K562 (cell line): ENCODE data around the gene ADCY4. TPM values are rescaled to one million over a fixed set of nuclear protein-coding genes. Genes with fewer than 3 reads are reported as not detected.

Experiments used
- EGR1 ChIP-seq: fragments of 450-650 bp; conservative IDR thresholded peaks from 2 replicates; pipeline ENCODE4 v1.6.1; 2017; ENCODE audit warnings: mild to moderate bottlenecking
- EP300 ChIP-seq: IDR thresholded peaks from 2 replicates; pipeline ENCODE4 v1.6.1; 2012; ENCODE audit warnings: low read length, improper control_type of control experiment
- GTF2F1 ChIP-seq: IDR thresholded peaks from 2 replicates; pipeline ENCODE4 v1.6.1; 2011; ENCODE audit warnings: low read depth, low read length, improper control_type of control experiment
- MEF2A ChIP-seq: IDR thresholded peaks from 2 replicates; pipeline ENCODE4 v1.6.1; 2011; ENCODE audit warnings: low read depth, mild to moderate bottlenecking, low read length, moderate library complexity; ENCODE audit not compliant: control insufficient read depth
- RAD21 ChIP-seq, 2 experiments: fragments of 250-450 bp in 1 of 2; fragments of 450-650 bp in 1 of 2; sonication (Bioruptor Pico) in 1 of 2; formaldehyde crosslinking in 1 of 2; IDR thresholded peaks in 1 of 2; conservative IDR thresholded peaks in 1 of 2; 2 replicates each; pipeline versions ENCODE4 v1.4.0 to v1.8.0; 2020 to 2022; ENCODE audit warnings: mild to moderate bottlenecking in 2 of 2, moderate library complexity in 1 of 2
- RBFOX2 ChIP-seq: fragments of 200-400 bp; formaldehyde crosslinking; IDR thresholded peaks from 2 replicates; pipeline ENCODE4 v1.6.1; 2017; ENCODE audit warnings: low read depth, mild to moderate bottlenecking, low read length, moderate library complexity
- SMAD3 ChIP-seq: fragments of 450-650 bp; formaldehyde crosslinking; conservative IDR thresholded peaks from 2 replicates; pipeline ENCODE4 v1.4.0; 2020; ENCODE audit warnings: mild to moderate bottlenecking
- SMARCA5 ChIP-seq: fragments of 450-650 bp; IDR thresholded peaks from 2 replicates; pipeline ENCODE4 v1.6.1; 2016
- VEZF1 ChIP-seq: fragments of 200-800 bp; sonication (Bioruptor generic); IDR thresholded peaks from 2 replicates; pipeline ENCODE4 v1.6.1; 2017; ENCODE audit warnings: missing genetic modification characterization, missing compliant biosample characterization
- ZNF165 ChIP-seq: fragments of 250-450 bp; sonication (Bioruptor Pico); IDR thresholded peaks from 2 replicates; pipeline ENCODE4 v1.4.0; 2020; ENCODE audit warnings: borderline replicate concordance
- ZNF41 ChIP-seq: fragments of 250-450 bp; sonication (Bioruptor Pico); conservative IDR thresholded peaks from 2 replicates; pipeline ENCODE4 v1.4.0; 2020; ENCODE audit warnings: mild to moderate bottlenecking
- ZNF780A ChIP-seq: fragments of 250-450 bp; sonication (Bioruptor Pico); IDR thresholded peaks from 2 replicates; pipeline ENCODE4 v1.5.0; 2021; ENCODE audit warnings: mild to moderate bottlenecking
- polyA plus RNA-seq, 8 experiments: library from polyadenylated mRNA; depleted of rRNA in 4 of 8; stranded (reverse) in 5 of 8; unstranded in 3 of 8; fragments of >200 nt; fragmentation: Nextera tagmentation in 2 of 8; fragmentation: Illumina TruSeq in 1 of 8; extraction: Ambion mirVana in 2 of 8; extraction: Trizol in 1 of 8; gene quantifications; 2 replicates each; pipeline versions ENCODE4 v1.2.1 to v1.2.3, GENCODE V29; 2011 to 2014; ENCODE audit warnings: inconsistent platforms in 1 of 8, missing spikeins in 1 of 8
- total RNA-seq, 7 experiments: library from RNA; depleted of rRNA in 6 of 7; stranded (reverse); fragments of >200 nt in 6 of 7; fragmentation: Illumina TruSeq in 2 of 7; extraction: Trizol in 2 of 7; gene quantifications; 2 replicates each; pipeline versions ENCODE4 v1.2.1 to v1.2.3, GENCODE V29; 2011 to 2021; ENCODE audit warnings: low replicate concordance in 1 of 7
- TF ChIP-seq, protein P1 (sequence below): sonication (generic); formaldehyde crosslinking; IDR thresholded peaks from 2 replicates; pipeline ENCODE4 v1.8.0; 2023; ENCODE audit warnings: mild to moderate bottlenecking, missing genetic modification reagents
- TF ChIP-seq, protein P2 (sequence below), 3 experiments: IDR thresholded peaks in 2 of 3; conservative IDR thresholded peaks in 1 of 3; 2 replicates each; pipeline ENCODE4 v1.5.1; 2011 to 2012; ENCODE audit warnings: low read length in 3 of 3, mild to moderate bottlenecking in 3 of 3, control low read depth in 2 of 3, improper control_type of control experiment in 1 of 3, inconsistent platforms in 1 of 3, low read depth in 1 of 3, mixed read lengths in 1 of 3, moderate library complexity in 1 of 3; ENCODE audit not compliant: insufficient read depth in 2 of 3

The ADCY4 gene
- total and polyA plus RNA-seq, 9 of the 15 experiments (the other 6 are each of a cell fraction or from before 2014, with no cell fraction given), result 0.04 to 0.31 (median 0.15) TPM; not detected in 2

DNA sequence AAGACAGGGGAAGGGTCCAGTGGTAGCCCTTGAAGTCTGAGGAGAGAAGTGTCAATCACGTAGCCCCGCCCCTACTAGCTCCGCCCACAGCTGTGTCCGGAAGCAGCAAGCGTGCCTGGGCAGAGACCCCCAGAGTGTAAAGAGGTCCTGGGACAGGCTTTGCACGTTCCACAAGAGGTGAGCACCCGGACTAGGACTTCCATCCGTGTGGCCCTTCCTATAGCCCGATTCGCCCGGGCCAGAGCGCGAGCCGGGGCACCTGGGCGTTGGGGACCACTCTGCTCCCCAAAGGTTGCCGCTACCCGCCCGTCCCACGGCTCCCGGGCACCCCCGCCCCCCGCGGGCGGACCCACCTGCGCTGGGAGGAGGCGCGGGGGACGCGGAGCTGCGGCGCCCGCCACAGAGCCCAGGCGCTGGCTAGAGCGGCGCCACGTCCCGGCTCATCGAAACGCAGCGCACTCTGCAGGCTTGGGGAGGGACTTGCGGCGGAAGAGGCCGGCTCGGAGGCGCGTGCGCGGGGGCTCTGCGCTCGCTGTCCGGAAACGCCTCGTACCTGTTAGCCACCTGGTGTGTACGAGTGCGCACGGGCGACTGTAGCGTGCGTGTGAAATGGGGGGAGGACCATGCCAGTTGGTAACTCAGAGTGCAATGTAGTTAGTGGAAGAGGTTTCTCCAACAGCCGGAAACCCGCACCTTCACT lies 63.6 kb downstream of the ADCY4 start, which contains the start of gene RABGGTA (continued):
- TF ChIP-seq VEZF1 (CRISPR knock-in tag) (peak; percentile 89), EGR1 (0 out of 2 replicates have a peak, but pooled peaks have one; percentile 26), MEF2A (no peak), GTF2F1 (peak; percentile 51; the same call in 1 of the 2 replicates), ZNF780A (CRISPR knock-in tag) (no peak), SMARCA5 (no peak), EP300 (0 out of 2 replicates have a peak, but pooled peaks have one; percentile 16), ZNF41 (CRISPR knock-in tag) (no peak), RBFOX2 (peak; percentile 91), ZNF165 (CRISPR knock-in tag) (no peak), SMAD3 (no peak), RAD21 (CRISPR knock-in tag; conservative IDR thresholded peaks at IDR 0.05 in 1 of 2, IDR thresholded peaks at IDR 0.05 in 1 of 2) (0 out of 4 replicates have a peak, but pooled peaks of 1 of the 2 experiments have one; percentile 14)
- TF ChIP-seq, protein P1, sequence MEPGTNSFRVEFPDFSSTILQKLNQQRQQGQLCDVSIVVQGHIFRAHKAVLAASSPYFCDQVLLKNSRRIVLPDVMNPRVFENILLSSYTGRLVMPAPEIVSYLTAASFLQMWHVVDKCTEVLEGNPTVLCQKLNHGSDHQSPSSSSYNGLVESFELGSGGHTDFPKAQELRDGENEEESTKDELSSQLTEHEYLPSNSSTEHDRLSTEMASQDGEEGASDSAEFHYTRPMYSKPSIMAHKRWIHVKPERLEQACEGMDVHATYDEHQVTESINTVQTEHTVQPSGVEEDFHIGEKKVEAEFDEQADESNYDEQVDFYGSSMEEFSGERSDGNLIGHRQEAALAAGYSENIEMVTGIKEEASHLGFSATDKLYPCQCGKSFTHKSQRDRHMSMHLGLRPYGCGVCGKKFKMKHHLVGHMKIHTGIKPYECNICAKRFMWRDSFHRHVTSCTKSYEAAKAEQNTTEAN (CRISPR knock-in tag), result no peak
- TF ChIP-seq, protein P2, sequence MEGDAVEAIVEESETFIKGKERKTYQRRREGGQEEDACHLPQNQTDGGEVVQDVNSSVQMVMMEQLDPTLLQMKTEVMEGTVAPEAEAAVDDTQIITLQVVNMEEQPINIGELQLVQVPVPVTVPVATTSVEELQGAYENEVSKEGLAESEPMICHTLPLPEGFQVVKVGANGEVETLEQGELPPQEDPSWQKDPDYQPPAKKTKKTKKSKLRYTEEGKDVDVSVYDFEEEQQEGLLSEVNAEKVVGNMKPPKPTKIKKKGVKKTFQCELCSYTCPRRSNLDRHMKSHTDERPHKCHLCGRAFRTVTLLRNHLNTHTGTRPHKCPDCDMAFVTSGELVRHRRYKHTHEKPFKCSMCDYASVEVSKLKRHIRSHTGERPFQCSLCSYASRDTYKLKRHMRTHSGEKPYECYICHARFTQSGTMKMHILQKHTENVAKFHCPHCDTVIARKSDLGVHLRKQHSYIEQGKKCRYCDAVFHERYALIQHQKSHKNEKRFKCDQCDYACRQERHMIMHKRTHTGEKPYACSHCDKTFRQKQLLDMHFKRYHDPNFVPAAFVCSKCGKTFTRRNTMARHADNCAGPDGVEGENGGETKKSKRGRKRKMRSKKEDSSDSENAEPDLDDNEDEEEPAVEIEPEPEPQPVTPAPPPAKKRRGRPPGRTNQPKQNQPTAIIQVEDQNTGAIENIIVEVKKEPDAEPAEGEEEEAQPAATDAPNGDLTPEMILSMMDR (IDR thresholded peaks at IDR 0.05 in 2 of 3, conservative IDR thresholded peaks at IDR 0.05 in 1 of 3; ENCODE audit: insufficient read depth in 2 of 3, low read depth in 1 of 3, low read length in 3 of 3), result peak; percentile 71 to 82 (median 75)
